Stimulated activated CD8-positive, alpha-beta memory T cell treated with anti-CD3 and anti-CD28 coated beads, Interleukin-12 subunit alpha, Interleukin-12 subunit beta, amount 100 ng/mL, for 4 hours (primary cell): Measurements from ENCODE around the gene VSTM2L.
"Not testable (repeated sequence)": the region's sequence is repeated elsewhere in the genome, so short reads cannot be mapped to it uniquely, and the experiment has no call there.

Experiments
- DNase-seq: peaks from one replicate; pipeline ENCODE4 v3.0.0-alpha.2; 2020; ENCODE audit warnings: low read depth

Gene VSTM2L

GRCh38 chr20:37902504-37903313 is at the start of gene VSTM2L:
VSTM2L (plus strand) TSS chr20:37903127; CDS start chr20:37903351, 224 bp downstream.
- DNase-seq, result no peak

DNA sequence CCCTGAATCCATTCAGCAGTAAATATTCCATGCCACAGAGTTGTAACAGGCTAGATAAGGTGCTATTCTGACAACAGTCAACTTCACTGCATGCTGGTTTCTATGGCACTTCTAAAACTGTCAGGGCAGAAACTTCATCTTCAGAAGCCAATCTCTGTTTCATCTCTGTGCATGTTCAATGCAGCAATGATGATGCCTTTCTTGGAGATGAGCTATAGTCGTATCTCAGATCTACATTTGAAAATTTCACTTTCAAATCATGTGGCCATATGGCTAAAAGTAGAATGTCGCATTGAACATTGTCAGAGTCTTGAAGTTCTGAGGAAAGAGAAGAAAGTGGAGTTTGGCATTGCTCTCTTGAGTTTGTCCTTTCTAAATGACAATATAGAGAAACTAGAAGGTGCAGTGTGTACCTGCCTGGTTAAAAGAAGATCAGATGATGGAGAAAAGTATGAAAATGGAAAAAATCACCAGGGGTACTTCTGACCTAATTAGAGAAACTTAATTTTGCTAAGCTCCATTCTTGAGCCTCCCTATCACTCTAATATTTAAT is 49.0 kb upstream of the VSTM2L start:
- DNase-seq, result no peak

DNA sequence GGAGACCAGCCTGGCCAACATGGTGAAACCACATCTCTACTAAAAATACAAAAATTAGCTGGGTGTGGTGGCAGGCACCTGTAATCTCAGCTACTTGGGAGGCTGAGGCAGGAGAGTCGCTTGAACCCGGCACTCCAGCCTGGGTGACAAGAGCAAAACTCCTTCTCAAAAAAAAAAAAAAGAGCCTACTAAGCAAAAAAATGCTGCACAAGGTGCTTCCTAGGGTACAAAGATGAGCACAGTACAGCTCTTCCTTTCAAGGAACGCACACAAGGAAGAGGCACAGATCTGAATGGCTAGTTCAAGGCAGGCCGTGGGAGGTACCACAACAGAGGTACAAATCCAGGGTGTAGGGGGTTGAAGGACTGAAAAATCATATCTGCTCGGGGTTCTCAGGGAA is 46.9 kb upstream of the VSTM2L start:
- not testable (repeated sequence) for DNase-seq

GRCh38 chr20:37856932-37857660 is 45.8 kb upstream of the VSTM2L start:
- no peak for DNase-seq

GRCh38 chr20:37859406-37860171 is 43.3 kb upstream of the VSTM2L start:
- DNase-seq, result no peak

- no peak for DNase-seq
These were observed 39.6 kb upstream of the VSTM2L start for GRCh38 chr20:37863289-37863688.

DNA sequence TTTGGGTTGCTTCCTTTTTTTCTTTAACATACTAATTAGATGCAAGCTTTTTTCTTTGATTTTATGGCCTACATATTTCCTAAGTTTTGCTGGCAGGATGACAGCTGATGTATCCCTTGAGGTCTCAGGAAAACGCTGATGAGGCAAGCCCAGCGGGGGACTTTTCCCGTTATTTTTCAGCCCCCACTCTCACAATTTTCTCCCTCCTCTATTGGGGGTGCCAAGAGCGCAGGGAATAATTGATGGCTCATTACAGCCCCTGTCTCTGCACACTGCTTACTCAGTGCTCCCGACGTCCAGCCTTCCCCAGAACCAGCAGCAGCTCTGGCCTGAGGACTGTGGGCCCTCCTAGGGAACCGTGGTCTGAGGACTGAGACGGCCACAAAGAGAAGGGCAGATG is 38.6 kb upstream of the VSTM2L start:
- no peak for DNase-seq

- DNase-seq, result no peak
These were observed 36.9 kb upstream of the VSTM2L start for GRCh38 chr20:37866051-37866450.

GRCh38 chr20:37867289-37868195 is 35.4 kb upstream of the VSTM2L start:
- no peak for DNase-seq

GRCh38 chr20:37868851-37869333 is 34.0 kb upstream of the VSTM2L start:
- DNase-seq, result no peak

DNA sequence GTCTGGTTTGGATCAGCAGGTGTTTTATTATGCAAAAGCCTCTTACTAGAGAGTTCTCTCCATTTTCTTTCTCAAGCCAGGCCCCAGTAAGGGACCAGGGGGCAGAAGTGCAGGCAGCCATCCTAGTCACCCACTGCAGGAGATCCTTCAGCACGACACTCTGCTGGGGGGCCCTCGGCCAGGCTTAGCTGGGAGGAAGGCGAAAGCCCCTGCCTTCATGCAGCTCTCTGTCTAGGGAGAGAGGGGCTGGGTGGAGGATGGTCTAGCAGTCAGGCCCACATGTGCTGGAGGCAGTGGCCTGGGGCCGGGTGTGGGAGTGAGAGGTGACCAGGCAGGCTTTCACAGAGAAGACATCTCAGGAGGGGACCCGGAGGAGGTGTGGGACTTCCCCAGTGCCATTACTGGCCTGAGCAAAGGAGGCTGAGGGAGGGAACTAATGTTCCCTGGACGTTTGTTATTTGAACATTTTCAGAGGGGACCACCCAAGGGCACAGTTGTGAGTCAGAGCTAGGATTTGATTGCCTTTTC is 33.5 kb upstream of the VSTM2L start:
- DNase-seq, result no peak

DNA sequence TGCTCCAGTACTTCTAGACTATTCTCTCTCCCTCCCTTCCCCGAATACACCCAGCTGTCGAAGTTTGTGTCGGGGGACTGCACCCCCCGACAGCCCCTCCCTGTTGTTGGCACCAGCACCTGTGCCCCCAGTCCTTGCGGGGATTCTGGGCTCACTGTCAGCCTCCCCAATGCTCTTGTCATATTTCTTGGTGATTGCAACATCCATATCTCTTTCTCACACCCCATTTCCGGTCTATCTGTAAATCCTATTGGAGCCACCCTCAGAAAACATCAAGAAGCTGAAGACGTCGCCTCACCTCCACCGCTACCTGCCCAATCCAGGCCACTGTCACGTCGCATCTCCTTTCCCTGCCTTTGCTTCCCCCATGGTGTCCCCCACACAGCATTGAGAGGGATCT is 32.6 kb upstream of the VSTM2L start:
- no peak for DNase-seq

DNA sequence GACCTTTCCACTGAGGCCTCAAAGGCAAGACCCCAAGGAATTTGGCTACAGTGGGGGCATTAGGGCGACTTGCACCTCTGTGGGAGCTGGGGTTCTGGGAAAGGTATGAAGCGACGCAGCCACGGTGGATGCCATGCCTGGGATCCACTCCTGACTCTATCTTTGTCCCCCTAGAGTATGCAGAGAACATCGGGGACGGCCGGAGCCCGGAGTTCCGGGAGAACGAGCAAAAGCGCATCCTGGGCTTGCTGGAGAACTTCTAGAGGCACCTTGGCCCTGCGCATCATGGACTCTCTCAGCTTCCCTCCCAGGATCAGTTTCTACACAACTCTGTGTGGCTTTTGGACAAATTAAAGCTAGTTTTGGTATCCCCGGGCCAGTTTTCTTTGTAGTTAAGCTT is 31.2 kb upstream of the VSTM2L start:
- DNase-seq, result no peak

DNA sequence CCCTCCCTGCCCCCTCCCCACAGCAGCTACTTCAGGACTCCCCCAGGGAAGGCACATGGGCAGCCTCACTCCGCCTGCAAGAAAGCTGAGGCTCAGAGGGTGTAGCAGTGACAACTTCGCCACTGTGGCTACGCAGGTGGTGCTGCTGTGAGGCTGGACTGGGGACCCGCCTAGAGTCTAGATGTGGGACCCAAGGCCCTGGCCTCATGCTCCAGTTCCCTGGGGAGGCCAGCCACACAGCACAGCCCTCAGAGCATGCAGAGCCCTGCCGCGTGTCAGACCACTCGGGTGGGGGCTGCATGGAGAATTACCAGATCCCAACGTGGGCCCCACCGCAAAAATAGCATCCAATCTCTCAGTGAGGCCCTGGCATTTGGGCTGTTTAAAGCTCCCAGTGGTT is 30.8 kb upstream of the VSTM2L start:
- DNase-seq, result no peak

DNA sequence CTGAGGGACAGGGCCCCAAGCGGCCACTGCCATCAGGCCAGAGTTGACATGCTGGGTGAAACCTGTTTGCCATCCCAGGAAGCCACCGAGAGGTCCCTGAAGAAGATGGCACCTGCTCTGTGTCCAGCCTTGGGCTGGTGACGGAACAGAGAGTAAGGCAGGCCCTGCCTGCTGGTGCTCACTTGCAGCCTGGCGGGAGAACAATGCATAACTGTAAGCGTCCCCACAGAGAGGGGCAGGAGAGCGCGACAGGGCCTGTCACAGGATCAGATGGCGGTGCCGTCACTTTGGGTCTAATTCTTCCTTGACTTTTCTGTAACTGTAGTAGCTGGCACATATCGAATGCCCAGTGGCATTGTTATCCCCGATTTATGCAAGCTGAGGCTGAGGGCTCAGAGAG is 29.0 kb upstream of the VSTM2L start:
- DNase-seq, result no peak

GRCh38 chr20:37875460-37876175 is 27.3 kb upstream of the VSTM2L start:
- DNase-seq, result no peak

GRCh38 chr20:37876863-37877262 is 26.1 kb upstream of the VSTM2L start:
- DNase-seq, result no peak

DNA sequence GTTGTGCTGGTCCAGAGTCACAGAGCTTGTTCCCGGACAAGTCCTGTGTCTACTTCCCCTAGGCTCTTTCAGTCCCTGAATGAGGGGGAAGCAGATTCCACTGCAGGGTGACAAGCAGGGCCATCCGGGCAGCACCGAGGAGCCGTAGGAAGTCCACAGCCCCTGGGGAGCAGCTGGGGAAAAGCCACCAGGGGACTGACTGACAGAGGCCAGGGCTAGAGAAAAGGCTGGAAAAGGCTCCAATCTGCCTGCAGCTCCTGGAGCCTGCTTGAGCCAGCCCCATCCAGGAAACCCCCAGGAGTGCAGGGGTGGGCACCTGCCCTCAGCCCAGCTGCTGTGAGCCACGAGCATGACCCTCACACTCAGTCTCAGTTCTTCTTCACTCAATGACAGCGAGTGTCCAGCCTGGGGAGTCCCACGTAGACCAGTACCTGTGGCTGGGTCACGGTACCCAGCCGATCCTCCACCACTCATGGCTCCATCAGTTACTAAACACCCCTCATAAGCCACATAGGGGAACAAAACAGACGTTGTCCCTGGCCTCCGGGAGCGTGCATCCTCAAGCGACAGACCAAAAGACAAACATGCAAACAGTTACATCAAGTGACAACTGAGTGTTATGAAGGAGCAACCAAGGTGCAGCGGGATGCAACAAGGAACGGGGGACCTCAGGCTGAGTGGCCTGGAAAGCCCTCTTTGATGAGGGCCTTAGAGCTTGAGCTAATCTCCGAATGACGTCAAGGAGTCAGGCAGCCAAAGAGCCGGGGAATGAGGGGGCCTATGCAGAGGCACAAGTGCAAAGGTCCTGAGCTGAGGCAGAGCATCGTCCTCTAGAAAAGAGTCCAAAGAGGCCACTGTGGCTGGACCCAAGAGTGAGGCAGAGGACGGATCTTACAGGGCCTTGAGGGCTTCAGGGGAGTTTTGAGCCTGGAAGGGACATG is 24.8 kb upstream of the VSTM2L start:
- no peak for DNase-seq
